ENCODE measurements around the gene CDC42EP4.
A peak's percentile ranks its signal among the peaks of the same experiment; 100 is the strongest.

CDC42EP4 gene, protein sequence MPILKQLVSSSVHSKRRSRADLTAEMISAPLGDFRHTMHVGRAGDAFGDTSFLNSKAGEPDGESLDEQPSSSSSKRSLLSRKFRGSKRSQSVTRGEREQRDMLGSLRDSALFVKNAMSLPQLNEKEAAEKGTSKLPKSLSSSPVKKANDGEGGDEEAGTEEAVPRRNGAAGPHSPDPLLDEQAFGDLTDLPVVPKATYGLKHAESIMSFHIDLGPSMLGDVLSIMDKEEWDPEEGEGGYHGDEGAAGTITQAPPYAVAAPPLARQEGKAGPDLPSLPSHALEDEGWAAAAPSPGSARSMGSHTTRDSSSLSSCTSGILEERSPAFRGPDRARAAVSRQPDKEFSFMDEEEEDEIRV

DNA sequence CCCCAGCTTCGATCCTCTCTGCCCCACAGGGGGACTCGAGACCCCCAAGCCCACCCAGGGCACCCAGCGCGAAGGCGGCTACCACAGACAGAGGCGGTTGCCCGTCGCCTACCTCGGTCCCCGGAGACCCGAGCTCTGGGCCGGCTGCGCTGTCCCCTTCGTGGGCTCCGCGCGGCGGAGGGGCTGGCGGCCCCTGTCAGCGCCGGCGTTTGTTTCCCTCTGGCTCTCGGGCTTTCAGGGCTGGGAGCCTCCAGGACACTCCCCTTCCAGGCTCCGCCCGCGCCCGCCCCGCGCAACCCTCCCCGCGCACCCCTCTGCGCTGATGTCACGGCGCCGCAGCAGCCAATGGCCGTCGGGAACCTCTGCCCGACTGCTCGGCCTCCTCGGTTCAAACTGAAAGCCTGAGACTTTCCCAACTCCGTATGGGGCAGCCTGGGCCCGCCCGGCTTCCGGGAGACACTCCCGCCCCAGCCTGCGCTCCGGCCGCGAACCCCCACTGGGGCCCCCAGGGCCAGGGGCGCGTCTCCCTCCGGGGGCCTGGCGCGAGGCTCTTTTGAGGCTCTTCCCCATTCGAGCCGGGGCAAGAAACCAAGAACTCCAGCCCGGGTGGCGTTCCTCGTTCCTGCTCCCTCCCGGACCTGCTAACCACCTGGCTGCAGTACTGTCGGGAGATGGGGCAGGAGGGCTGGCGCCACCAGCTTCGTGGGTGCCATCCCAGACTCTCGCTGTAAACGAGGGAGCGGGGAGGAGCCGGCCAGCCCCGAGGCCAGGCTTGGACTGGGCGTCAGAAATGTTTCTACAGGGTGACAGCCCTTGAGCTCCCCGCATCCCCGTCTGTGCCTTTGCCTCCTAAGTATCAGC is at the start of gene CDC42EP4:
TSS of gene CDC42EP4 (minus strand) at position 221 of the 861 bp plus-strand sequence. CDS start 25,501 bp downstream, outside the sequence.
- DNase-seq = peak; percentile 69

DNA sequence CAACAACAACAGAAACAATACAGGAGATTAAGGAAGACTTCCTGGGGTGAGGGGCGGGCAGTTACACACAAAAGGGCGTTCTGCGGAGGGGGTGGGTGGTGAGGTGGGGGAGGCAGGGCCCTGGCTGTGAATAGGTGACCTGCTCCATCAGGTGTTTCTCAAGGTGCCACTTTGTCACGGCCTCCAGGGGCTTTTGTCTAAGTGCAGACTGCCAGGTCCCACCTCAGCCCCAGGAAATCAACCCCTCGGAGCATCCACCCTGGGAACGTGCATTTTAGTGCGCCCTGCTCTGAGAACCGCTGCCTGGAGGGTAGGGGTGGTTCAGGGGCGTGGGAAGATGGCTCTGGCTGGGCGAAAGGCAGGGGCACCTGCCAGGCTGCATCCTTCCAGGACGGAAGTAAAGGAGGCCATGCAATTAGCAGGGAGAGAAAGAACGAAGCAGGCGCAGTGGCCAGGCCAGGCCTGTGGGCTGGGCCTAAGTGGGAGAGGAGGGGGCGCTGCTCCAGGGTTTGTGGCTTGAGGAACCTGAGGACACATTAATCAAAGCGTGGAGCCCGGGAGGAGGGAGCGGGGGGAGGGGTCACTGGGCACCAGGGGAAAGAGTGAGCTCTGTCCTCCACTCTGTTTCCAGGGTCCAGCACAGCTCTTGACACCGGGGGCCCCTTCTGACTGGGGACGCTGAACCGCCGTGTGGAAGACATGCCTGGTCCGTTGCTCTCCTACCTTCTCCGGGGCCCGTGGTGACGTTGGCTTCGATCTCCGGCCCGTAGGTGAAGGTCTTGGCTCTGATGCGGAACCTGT is 49.4 kb upstream of the CDC42EP4 start:
- DNase-seq = no peak

DNA sequence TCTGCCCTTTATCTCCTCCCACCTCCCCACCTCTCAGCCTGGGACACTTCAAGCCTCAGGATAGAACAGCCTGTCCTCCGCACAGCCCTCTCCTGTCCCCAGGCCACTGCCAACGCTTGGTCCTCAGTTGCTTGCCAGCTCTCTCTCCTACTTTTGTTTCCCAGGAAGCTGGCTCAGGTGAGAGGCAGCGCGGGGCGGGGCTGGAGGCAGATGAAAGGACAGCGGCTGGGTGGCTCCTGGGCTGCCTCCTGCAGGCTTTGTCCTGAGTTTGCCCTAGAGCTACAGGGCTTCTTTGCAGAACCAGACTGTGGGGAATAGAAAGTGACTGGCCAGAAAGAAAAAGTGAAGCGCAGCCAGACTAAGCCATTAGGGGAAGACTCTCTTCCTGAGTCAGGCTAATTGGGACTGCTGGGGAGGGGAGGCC is 48.2 kb upstream of the CDC42EP4 start:
- no peak for DNase-seq

DNA sequence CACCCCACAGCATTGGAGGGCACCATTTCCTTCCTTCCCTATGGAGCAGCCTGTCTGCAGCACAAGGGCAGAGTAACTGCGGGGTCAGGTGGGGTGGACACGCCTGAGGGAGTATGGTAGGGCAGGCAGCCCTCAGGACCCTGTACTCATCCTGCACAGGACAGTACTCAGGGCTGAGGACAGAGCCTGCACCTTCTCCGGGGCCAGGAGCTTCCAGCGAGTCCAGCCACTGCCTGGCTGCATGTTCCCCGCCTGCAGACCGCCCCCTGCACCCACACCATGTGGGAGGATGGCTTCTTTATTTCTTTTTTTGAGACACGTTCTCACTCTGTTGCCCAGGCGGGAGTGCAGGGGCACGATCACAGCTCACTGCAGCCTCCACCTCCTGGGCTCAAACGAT is 47.6 kb upstream of the CDC42EP4 start:
- DNase-seq = no peak

DNA sequence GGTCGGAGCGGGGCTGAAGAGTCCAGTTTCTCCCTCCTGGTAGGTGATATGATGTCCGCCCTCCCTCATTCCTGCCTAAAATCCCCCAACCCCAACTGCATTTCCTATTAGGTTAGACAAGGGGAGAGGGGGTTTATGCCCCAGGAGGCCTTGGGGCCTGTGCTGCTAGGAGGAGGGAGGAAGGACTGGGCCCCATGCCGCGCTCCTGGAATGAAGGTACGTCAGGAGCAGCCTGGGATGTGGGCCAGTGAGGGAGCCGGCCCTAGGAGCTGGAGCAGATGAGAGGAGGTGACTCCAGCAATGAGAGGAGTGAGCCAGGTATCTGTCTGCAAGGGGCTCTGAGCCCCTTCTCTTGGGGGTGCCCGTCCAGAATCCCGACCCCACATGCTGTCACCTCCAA is 46.9 kb upstream of the CDC42EP4 start:
- no peak for DNase-seq

DNA sequence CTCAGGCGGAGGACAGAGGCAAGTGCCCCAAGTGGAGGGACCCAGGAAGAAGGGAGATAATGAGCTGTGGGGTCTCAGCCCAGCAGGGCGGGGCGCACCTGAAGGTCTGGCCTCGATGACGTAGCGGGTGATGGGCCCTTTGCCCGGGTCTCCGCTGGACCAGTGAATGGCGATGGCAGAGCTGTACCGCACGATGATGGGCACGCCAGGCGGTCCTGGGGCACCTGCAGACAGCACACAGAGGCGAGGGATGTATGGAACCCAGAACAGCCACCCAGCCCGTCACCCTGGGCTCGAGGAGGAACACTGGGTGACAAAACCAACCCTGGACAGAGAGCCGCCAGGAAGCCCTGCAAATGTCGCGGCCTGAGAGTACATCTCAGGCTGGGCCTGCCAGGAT is 46.2 kb upstream of the CDC42EP4 start:
- DNase-seq = no peak

DNA sequence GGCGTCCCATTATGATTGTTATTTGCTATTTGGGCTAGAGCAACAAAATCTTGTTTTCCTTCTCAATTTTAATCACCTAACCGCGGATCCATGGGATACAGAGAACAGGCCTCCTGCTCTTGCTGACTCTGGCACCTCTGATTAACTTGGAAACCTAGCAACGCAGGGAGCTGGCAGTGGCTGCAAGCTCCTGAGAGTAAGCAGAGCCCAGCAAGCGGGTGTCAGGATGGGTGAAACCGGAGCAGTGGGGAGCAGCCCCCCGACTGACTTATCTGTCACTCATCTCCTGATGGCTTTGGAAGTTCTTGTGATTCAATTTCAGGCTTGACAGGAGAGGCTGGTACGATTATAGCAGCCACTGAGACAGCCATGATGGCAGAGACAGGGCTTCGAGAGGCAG is 45.5 kb upstream of the CDC42EP4 start:
- DNase-seq = no peak

DNA sequence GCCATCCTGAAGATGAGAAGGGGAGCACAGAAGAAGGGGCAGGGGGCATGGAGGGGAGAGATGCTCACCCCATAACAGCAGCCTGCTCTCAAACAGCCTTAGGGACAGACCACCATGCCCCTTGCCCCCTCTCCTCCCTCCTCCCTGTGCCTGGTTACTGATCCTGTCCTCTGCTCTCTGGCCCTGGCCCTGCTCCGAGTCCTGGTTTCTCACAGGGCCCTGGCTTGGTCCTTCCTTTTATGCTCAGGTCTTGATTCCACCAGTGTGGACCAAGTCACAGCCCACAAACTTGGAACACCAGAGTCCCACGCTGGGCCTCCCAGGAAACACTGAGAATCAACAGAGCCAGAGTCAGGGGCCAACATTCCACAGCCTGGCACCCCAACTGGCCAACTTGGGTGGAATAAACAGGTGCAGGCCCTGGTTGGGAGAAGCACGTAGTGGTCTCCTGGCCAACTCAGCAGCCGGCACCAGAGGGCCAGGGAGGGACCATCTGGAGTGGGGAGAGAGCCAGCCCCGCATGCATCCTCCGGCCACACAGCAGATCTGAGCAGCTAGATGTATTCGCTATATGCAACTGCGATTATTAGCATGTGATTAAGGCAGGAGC is 44.9 kb upstream of the CDC42EP4 start:
- DNase-seq = no peak

DNA sequence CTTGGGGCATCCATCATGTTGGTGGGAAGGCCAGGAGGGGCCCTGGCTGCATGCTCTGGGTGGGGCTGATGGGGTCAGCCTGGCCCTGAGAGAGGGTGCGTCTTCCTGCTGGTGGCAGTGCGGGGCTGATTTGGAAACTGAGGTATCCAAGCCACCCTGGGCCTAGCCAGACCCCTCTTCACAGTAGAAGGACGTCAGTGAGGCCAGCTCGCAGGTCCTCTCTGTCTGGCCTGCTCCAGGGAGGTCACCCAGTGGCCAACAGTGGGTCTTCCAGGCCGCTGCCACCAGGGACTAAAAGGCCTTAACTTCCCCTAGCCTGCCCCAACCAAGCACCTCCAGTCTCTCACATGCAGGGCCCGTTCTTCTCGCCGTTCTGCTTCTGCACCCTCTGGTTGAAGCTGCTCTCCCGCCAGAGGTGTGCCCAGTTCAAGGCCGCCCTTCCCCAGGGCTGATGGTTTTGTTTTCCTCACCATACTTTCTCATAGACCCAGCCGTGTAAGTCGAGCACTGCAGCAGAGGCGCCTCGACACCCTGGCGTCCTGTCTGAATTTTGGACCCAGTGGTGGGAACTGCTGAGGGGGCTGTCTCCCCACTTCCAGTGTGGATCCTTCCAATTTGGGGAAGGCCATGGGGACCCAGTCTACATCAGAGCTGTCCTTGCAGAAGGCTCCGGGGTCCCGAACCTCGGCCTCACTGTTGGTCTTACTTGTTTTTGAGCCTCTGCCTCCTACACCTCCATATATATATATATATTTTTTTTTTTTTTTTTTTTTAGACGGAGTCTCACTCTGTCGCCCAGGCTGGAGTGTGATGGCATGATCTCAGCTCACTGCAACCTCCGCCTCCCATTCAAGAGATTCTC is 42.9 kb upstream of the CDC42EP4 start:
- no peak for DNase-seq

DNA sequence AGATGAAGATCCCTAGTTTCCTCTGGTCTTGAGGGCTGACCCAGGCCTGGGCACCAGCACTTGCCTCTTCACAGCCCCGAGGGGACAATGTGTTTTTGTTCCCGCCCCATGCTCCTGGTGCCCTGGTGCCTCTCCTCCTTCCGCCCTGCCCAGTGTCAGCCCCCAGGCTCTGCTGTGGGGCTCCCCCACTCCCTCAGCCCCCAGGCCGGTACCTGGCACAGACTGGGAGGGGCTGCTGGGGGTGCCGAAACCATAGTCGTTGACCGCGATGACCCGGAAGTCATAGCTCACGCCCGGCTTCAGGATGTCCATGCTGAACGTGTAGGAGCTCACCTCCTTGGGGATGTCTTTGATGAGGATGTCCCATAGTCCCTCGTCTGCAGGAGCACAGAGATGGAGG is 40.5 kb upstream of the CDC42EP4 start:
- no peak for DNase-seq

DNA sequence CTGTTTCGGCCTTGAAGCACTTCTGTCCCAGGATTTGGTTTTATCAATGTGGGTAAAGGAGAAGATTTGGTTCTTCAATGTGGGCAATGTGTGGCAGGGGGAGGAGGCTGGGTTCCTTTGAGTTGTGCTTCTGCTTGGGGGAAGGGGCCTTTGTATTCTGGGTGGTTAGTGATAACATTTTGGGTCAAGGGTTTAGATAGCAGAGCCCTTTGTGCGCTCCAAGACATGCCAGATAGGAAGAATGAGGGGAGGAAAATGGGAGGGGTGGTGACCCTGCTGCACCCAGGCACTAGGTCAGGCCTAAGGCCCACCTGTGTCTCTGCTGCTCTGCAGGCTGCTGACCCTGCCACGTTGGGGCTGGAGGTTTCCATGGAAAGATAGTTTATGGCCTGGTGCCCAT is 40.0 kb upstream of the CDC42EP4 start:
- DNase-seq = no peak

DNA sequence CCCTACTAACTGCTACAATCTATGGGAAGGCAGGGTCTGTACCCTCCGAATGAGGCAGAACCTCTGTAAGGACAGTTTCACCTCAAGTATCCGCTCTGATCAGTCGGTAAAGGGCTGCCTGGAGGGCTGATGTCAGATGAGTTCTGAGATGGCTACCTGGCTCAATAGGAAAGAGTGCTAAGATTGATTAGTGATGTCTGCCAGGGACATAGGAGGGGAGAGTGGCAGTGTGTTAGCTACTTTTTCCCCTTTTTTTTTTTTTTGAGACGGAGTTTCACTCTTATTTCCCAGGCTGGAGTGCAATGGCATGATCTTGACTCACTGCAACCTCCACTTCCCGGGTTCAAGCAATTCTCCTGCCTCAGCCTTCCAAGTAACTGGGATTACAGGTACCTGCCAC is 39.1 kb upstream of the CDC42EP4 start:
- DNase-seq = no peak

DNA sequence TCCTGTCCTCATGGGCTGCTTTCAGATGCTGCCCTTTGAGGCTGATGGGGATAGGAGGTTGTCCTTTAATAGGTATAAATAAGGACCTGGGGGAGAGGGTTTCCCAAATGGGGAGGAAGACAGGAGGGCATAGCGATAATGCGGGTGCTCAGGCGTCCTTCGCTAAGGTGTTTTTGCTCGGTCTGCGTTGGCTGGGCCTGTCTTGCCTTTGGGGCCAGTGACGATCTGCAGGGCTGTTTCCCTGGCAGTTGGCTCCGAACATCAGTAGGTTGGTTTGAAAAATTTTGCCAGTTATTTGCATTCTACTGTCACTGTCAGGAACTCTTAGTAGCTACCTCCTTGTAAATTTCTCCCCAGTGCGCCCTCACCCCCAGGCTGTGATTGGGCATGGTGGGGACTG is 37.8 kb upstream of the CDC42EP4 start:
- no peak for DNase-seq

DNA sequence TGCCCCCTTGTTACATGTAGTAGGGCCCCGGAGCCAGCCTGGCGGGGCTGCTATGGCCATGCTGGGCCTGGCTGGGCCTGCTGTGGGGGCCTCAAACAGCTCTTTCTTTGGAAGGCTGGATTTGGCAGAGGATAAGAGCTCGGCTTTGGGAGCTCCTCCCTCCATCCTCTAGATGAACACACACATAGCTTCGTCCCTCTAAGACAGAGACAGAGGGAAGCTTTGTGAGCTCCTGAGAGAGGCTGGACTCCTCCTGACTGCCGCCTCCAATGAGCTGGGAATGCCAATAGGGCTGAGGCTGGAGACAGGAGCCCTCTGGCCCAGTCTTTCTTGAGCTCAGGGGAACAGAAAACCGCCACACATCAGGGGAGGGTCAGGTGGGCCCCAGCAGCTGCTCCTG is 37.3 kb upstream of the CDC42EP4 start:
- no peak for DNase-seq

DNA sequence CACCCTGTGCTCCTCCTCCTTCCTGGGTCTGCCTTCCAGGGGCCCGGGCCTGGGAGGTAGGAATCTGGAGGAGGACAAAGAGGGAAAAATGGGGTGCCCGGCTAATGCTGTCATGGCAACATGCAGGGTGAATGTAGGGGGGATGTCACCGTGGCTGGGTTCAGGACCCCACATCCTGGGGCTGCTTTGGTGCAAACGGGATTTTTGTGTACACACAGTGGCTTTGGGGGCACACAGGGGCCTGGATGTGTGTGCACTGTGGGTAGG is 37.0 kb upstream of the CDC42EP4 start:
- DNase-seq = no peak

DNA sequence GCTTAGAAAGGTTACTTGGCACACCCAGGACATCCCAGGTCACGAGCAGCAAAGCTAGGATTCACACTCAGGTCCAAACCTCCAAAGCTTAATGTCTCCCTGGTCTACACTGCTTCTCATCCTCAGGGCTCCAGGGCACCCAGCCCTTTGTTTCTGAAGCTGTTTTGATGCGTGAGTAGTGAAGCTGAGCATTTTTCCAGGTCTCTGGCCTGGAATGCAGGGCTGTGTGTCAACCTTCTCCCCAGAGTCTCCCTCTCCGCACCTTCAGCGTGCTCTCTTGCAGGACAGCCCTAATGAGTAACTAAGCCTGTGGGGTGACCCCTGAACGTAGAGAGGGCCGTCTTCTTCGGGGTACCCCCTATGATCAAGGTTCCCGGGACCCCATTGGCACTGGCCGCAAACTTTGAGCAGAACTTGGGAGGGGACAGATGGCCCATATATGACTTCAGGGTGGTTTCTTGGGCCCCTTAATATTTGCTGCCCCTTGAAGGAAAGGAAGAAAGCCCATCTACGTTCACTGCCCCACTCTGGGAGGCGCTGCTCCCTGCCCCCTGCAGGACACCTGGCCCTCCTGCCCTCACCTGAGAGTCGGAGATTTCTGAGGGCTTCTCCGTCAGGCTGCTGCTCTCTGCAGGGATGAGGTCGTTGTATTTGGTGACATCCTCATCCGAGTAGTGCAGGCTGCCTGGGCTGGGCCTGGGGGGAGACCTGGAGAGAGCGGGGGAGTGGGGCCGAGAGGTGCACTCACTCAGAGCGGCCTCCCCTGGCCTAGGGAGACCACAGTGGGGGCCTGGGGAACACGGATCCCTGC is 36.4 kb upstream of the CDC42EP4 start:
- DNase-seq = no peak

DNA sequence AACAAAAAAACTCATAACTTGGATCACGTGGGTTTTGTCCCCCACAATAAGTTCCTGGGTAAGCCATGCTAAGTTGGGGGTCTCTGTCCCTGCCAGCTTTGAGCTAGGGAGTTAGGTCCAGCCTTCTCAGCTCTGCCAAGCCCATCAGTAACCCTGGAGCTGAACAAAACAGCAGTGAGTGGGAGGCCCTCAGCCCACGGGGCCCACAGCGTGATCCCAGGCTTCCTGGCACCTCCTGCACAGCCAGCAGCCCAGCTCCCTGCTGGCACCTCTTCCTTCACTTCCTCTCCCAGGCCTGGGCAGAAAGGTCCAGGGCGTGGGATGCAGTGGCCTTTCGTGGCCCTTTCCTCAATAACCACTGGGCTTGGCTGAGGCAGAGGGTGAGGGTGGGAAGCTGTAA is 35.5 kb upstream of the CDC42EP4 start:
- no peak for DNase-seq

DNA sequence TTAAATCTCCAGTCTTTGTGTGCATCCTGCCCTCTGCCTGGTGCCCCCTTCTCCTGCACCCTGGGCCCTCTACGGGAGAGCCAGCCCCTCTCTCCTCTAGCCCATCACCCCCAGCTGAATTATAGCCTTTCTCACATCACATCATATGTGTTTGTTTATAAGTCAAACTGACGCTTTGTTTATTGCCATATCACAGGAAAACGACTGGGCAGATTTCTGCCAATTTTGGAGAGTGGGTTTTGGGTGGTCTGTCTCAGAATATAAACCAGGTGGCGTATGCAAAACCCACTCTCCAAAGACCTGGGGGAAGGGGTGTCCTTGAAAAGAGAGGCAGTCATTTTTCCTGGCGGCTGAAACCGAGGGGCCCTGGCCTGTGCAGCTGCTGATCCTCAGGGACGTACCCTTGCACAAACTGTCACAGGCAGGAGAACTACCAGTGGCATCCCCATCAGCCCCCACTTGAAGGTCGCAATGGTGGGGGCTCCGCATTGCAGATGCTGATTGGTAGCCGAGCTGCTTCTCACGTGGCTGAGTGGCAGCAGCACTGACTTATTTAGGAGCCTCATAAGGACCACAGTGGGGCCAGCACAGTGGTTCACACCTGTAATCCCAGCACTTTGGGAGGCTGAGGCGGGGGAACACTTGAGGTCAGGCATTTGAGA is 34.8 kb upstream of the CDC42EP4 start:
- no peak for DNase-seq

DNA sequence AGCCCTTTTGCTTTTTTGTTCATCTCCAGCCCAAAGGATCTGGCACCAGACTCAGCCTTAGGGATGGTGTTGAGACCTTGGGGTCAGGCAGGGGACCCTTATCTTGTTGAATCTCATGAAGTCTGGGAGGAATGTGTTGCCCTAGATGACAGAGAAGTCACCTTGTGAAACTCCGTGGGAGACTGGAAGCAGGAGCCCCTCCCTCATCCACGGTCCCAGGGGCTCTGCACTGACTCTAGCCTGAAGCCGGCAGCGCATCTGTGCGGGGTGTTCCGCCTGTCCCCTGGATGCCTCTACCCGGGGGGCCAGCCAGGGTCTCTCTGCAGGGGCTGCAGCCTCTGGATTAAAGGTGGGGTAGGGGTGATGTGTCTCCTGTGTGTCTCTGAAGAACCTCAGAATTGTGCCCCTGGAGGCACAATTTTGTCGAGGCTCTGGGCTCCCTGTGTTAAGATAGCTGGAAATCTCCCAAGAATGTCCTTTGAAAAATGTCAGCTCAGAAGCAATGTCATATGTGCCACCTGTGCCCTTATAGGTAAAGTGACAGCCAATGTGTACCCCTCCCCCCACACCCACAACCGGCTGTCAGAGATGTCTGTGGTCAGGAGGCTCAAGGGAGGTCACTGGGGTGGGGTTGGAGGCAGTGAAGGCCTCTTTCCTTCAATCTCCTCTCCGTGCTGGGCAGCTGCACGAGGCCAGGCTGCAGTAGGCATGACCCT is 32.1 kb upstream of the CDC42EP4 start:
- no peak for DNase-seq

DNA sequence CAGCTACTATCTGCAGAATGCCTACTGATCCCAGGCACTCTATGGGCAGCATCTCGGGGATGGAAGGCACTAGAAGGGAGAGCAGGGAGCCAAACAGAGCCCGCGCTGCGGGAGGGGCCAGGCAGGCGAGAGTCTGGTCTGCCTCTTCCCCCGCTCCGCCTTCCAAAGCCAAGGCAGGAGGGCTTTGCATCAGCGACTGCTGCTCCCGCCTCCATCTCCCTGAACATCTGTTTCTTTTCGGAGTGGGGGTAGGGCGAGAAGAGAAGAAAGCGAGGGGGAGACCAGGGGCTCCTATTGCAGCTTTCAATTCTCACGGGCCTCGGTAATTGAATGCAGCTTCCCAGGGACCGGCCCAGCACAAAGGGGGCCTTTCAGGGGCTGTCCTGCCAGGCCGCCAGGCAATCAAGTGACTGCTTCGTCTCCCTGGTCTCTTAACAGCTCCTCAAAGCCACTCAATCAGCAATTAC is 31.4 kb upstream of the CDC42EP4 start:
- peak; percentile 35 for DNase-seq
